ENCODE data around the gene TAPT1.

TAPT1 gene

DNA sequence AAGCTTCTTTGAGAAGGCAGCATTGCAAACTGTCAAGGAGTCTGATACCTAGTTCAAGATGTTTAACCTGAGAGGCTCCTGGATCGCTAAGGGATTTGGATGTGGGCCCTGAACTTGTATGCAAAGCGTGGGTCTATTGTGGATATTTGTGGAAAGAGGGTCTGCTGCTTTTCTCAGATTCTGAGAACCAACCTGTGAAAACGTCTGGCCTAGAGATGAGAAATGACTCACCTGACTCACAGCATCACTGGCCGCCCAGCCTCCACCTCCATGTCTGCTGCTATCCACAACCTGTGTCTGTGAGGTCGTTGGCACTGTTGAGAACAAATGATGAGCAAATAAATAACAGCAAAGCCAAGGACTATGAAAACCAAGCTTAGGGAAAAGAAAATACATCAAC lies 109.1 kb downstream of the TAPT1 start:
- TF ChIP-seq POLR2AphosphoS5 (IDR thresholded peaks at IDR 0.05; ENCODE audit: low read depth, low read length), result no peak
- TF ChIP-seq, protein P1, sequence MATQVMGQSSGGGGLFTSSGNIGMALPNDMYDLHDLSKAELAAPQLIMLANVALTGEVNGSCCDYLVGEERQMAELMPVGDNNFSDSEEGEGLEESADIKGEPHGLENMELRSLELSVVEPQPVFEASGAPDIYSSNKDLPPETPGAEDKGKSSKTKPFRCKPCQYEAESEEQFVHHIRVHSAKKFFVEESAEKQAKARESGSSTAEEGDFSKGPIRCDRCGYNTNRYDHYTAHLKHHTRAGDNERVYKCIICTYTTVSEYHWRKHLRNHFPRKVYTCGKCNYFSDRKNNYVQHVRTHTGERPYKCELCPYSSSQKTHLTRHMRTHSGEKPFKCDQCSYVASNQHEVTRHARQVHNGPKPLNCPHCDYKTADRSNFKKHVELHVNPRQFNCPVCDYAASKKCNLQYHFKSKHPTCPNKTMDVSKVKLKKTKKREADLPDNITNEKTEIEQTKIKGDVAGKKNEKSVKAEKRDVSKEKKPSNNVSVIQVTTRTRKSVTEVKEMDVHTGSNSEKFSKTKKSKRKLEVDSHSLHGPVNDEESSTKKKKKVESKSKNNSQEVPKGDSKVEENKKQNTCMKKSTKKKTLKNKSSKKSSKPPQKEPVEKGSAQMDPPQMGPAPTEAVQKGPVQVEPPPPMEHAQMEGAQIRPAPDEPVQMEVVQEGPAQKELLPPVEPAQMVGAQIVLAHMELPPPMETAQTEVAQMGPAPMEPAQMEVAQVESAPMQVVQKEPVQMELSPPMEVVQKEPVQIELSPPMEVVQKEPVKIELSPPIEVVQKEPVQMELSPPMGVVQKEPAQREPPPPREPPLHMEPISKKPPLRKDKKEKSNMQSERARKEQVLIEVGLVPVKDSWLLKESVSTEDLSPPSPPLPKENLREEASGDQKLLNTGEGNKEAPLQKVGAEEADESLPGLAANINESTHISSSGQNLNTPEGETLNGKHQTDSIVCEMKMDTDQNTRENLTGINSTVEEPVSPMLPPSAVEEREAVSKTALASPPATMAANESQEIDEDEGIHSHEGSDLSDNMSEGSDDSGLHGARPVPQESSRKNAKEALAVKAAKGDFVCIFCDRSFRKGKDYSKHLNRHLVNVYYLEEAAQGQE (IDR thresholded peaks at IDR 0.05; ENCODE audit: insufficient read depth in 1 of 2, low read depth in 2 of 2, low read length in 2 of 2), result no peak

DNA sequence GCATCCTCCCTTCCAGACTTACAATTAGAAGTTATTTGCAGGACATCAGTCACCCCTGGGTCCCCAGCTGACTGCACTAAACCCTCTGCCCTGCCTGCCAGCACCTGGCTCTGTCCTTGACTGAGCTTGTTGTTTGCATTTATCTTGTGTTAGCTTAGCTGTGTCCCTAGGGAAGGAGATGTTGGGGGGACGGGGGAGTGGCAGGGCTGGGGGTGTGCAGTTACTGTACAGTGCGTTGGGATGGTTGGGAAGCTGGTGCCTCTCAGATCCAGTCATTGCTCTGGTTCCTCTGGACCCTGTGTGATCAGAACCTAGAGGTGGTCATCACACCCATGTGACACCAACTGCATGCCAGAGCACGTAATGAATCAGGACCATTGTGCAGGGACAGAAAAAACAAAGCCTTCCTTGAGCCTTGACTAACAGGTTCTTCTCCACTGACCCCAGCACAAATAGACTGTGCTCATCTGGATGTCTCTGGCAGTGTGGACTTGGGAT lies 109.7 kb downstream of the TAPT1 start:
- TF ChIP-seq FOXP2 (optimal IDR thresholded peaks at IDR 0.05; ENCODE audit: borderline replicate concordance, extremely low read depth, extremely low read length, insufficient read depth) (no peak), SIN3A (IDR thresholded peaks at IDR 0.05; ENCODE audit: borderline replicate concordance, insufficient read depth, low read length) (no peak), POLR2AphosphoS5 (IDR thresholded peaks at IDR 0.05; ENCODE audit: low read depth, low read length) (no peak), TAF1 (IDR thresholded peaks at IDR 0.05; ENCODE audit: borderline replicate concordance, insufficient read depth, low read length) (no peak)
- TF ChIP-seq, protein P1 (IDR thresholded peaks at IDR 0.05; ENCODE audit: insufficient read depth in 1 of 2, low read depth in 2 of 2, low read length in 2 of 2), result no peak

DNA sequence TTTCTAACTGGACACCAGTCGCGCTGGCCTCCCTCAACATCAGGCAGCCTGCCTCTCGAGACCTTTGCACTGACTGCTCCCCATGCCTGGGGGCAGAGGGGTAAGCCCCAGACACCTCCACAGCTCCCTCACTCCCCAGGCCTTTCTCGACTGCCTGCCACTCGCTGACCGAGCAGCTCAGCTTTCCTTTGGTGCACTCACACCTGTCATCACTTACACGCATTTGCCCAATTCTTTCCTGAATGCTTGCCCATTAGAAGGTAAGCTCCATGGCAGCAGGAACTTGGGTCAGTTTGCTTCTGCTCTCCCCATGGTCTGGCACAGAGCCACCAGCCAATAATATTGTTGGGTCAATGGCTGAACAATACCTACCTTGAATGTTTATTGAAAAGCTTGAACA lies 110.3 kb downstream of the TAPT1 start:
- TF ChIP-seq TAF1 (IDR thresholded peaks at IDR 0.05; ENCODE audit: borderline replicate concordance, insufficient read depth, low read length) (no peak), FOXP2 (optimal IDR thresholded peaks at IDR 0.05; ENCODE audit: borderline replicate concordance, extremely low read depth, extremely low read length, insufficient read depth) (no peak), POLR2AphosphoS5 (IDR thresholded peaks at IDR 0.05; ENCODE audit: low read depth, low read length) (no peak), SIN3A (IDR thresholded peaks at IDR 0.05; ENCODE audit: borderline replicate concordance, insufficient read depth, low read length) (no peak)
- TF ChIP-seq, protein P1 (IDR thresholded peaks at IDR 0.05; ENCODE audit: insufficient read depth in 1 of 2, low read depth in 2 of 2, low read length in 2 of 2), result no peak

DNA sequence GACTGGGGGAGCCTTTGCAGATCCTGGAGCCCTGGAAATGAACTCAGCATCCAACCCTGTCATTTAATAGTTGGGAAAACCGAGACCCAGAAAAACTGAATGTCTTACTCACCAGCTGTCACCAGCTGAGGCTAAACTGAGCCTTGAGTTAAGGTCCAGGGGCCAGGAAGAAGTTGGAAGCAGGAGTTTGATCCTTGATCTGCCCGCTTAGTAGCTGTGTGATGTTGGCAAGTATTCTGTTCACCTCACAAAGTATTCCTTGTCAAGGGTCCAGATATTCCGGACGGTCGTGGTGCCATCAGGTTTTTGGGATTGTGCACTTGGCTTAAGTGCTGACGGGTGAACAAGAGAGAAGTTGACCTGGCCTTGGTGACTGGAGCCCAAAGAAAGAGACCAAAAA lies 111.7 kb downstream of the TAPT1 start:
- TF ChIP-seq TAF1 (IDR thresholded peaks at IDR 0.05; ENCODE audit: borderline replicate concordance, insufficient read depth, low read length) (no peak), POLR2AphosphoS5 (IDR thresholded peaks at IDR 0.05; ENCODE audit: low read depth, low read length) (no peak), SIN3A (IDR thresholded peaks at IDR 0.05; ENCODE audit: borderline replicate concordance, insufficient read depth, low read length) (no peak), FOXP2 (optimal IDR thresholded peaks at IDR 0.05; ENCODE audit: borderline replicate concordance, extremely low read depth, extremely low read length, insufficient read depth) (no peak)
- TF ChIP-seq, protein P1 (IDR thresholded peaks at IDR 0.05; ENCODE audit: insufficient read depth in 1 of 2, low read depth in 2 of 2, low read length in 2 of 2), result no peak

DNA sequence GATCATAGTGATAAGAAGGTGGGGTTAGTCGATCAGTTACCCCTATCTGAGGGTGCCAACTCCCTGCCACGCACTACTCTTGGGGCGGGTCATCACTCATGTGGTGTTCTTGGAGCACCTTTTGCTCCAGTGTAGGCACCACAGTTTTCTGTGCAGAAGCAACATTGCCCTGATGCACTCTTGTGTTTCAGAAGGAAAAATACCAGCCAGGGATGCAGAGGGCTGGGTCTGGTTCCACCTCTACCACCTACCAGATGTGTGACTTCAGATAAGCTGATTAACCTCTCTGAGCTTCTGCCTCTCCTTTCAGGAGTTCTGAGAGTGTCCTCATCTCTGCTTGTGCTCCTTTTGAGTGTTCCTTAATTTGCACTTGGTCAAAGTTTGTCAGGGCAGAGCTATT lies 112.5 kb downstream of the TAPT1 start:
- TF ChIP-seq FOXP2 (optimal IDR thresholded peaks at IDR 0.05; ENCODE audit: borderline replicate concordance, extremely low read depth, extremely low read length, insufficient read depth), result no peak
- TF ChIP-seq, protein P1 (IDR thresholded peaks at IDR 0.05; ENCODE audit: insufficient read depth in 1 of 2, low read depth in 2 of 2, low read length in 2 of 2), result no peak
- TF ChIP-seq SIN3A (IDR thresholded peaks at IDR 0.05; ENCODE audit: borderline replicate concordance, insufficient read depth, low read length), result no peak

Measured in PFSK-1 (cell line).